ENCODE data around the gene FKBP2. TPM values are rescaled to one million over a fixed set of nuclear protein-coding genes. Genes with fewer than 3 reads are reported as not detected.

Gene FKBP2
- polyA plus RNA-seq, 4 donors: 76.2 to 109 (median 85.7) TPM

DNA sequence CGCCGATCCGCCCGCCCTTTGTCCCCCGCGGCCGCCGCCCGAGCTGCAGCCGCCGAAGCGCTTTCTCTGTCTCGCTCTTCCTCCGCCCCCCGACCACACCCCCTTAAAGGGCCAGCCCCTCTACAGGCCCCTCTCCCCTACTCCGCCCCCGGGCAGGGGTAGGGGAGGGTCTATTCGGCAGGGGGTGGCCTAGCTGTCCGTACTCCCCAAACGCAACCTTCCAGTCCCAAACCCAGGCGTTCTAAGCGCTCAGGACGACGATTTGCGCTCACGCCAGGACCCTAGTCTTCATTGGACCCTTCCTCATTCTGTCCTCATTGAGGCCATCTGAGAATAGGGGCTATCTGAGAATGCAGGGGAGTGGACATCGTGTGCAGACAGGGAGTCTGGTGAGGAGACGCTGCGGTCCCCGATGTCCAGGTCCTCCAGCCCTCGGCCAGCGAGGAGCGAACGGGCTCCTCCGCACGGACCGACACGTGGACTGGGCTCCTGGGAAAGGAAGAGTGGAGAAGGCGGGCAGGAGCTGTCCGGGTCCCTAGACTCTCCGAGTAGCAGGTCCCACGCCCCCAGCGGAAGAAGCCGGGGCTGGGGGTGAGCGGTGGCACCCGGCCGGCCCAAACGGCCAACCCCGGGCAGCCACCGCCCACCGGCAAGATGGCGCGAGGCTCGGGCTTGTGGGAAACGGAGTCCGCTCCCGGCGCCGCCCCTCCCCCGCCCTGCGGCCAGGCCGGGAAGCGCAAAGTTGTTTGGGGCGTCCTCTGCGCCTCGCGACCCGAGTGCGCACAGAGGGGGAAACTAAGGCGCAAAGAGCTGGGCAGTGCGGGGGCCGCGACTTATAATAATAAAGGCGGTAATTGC, 6.2 kb downstream of the FKBP2 start, which contains the start of gene PPP1R14B:
TSS of gene PPP1R14B (minus strand) at position 73 of the 858 bp plus-strand sequence. CDS start 270 bp downstream, outside the sequence.
- no peak for DNase-seq (ENCODE audit: low read depth in 4 of 4, low spot score in 3 of 4)

DNA sequence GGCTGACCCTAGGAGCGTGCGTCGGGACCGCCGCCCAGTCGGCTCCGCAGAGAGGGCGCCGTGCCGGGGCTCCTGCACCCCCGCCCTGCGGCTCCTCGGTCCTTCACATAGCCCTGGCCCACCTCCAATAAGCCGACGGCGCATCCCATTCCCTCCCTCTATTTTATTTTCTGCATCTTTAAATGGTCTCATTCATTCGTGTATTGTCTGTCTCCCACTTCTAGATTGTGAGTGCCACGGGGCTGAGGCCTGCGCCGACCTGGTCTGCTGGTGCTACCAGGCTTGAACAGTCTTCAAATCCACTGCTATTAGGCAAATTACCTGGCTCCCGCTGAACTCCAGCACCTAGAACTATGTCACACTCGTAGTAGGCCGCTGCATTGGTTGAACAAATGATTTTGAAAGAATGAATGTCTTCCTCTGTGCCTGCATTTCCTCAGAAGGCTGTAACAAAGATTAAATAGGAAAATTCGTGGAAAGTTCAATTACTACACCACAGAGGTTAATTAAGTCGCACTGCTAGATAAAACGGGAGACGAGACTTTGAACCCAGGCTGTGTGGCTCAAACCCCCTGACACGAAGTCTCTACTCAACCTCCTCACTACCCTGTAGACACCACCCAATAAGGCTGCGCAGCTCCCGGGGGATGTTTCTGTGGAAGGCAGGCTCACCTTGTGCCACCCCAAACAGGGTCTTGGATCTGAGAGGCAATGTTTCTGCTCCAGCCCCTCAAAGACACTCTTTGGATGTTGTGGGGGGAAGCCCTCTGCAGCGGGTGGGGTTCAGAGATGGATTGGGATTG, 7.0 kb downstream of the FKBP2 start:
- no peak for DNase-seq (ENCODE audit: low read depth in 4 of 4, low spot score in 3 of 4)

DNA sequence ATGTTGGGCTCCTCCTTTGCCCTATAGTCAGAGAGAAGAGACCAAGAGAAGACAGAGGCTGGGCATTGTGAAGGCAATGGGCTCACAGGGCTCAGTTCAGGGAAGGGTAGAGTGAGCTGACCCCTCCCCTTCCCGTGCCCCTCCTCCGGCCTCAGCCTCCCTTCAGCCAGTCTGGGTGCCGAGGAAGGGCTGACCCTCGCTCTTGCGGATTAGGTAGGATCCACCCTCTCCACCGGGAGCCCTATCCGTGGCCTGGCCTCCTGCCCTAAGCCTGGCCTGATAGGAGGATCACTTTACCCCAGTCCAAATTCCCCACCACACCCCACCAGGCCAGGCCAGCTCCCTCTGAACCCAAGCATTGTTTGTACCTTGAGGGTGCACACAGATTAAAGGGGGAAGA, 7.7 kb downstream of the FKBP2 start:
- no peak for DNase-seq (ENCODE audit: low read depth in 4 of 4, low spot score in 3 of 4)

DNA sequence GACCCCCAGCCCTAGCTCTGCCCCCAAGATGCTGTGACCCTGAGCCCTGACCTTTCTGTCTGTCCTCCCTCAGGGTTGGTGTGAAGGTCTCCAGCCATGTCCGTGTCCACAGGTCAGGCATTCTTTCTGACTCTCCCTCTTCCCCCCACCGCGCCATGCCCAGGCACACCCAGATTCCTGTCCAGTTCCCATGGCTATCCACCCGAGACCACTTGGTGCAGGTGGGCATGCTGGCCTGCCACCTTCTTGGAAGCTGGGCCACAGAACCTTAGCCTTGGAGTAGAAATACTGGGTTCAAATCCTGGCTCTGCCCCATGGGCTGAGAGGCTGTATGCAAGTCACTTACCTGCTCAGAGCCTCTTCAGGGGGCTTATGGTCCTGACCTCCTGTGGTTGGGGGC, 8.1 kb downstream of the FKBP2 start:
- DNase-seq (ENCODE audit: low read depth in 4 of 4, low spot score in 3 of 4): no peak

DNA sequence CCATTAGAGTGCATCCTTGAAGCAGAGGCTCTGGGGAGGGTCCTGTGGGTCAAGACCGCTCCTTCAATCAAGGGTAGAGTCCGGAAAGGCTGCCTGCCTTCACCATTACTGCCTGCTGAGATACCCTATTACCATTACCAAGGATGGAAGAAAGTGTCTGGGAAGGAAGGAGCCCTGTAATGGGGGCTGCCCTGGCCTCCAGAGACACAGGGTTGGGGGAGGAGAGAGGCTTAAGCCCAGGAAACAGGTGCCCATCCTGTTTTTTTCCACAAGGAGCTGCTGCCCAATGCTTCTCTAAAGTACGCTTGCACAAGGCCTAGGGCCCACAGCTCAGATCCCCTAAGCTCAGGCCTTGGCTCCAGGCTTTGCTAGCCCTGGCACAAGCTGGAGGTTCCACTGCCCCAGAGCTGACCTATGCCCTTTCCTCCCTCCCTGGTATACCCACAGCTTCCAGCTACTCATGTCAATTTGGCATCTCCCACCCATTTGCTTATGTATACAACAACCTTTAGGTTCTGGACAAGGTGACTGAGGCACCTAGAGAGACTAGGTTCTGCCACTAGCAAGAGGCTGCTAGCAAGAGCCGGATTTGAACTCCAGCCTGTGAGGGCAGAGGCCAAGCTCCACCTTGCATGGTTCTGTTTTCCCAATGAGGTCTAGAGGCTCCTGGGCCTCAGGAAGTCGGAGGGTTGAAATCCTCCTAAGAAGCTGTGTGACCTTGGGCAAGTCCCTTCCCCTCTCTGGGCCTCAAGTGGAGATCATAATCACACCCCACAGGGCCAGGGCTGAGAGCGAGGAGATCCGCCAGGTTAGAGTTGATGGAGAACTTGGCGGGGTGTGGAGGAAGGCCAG, 8.9 kb downstream of the FKBP2 start:
- no peak for DNase-seq (ENCODE audit: low read depth in 4 of 4, low spot score in 3 of 4)

DNA sequence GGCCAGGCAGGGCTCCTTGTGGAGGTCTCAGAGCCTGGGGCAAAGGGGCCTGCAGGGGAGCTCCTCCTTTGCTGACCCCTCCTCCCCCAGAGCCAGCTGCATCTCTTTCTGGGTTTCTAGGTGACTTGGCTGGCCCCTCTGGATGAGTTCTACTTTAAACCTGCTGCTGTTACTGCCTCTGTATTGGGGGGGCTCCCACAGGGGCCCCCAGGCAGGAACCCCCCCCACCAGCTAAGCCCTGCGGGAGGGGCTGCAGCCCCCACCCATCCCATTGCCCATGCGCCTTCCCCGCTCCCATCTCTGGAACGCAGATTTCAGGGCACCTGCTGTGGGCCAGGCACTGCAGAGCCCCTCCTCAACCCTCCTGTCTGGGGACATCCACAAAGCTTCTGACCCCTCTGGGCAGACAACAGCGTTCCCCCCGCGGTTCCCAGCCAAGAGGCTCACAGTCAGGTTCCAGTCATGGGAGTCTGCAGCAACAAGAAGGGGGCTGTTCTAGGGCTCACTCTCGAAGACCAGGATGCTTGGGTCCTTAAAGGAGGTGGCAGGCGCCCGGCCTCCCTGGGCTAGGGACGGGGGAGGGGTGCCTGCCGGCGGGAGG, 9.6 kb downstream of the FKBP2 start:
- DNase-seq (ENCODE audit: low read depth in 4 of 4, low spot score in 3 of 4): no peak

DNA sequence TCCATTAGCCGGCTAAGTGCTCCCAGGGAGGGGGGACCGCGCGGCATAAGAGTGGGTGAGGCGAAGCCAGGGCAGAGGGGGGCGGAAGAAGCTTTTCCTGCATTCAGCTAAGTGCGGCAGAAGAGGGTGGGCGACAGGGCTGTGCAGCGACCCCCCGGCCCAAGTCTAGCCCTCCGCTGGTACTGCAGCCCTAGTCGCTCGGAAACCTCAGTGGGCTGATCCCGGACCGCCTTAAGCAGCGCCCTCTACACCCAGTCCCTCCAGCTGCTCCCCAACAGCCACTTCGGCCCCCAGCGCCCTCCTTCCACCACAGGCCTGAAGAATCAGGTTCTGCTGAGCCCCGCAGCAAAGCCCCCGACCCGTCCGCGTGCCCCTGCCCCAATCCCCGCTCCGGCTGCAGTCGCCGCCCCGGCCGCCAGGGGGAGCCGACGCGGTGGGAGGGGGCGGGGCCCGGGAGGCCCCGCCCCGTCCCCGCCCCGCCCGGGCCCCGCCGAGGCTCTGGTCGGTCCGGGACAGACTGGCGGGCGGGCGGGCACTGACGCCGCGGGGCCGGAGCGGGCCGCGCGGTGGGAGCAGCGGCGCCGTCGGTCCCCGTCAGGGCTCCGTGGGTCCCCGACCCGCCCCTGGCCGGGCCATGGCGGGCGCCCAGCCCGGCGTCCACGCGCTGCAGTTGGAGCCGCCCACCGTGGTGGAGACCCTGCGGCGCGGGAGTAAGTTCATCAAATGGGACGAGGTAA, 10.3 kb downstream of the FKBP2 start, which contains the start of gene PLCB3:
TSS of gene PLCB3 (plus strand) at position 515 of the 737 bp plus-strand sequence. CDS start at position 635, 120 bp downstream.
- no peak for DNase-seq (ENCODE audit: low read depth in 4 of 4, low spot score in 3 of 4)

DNA sequence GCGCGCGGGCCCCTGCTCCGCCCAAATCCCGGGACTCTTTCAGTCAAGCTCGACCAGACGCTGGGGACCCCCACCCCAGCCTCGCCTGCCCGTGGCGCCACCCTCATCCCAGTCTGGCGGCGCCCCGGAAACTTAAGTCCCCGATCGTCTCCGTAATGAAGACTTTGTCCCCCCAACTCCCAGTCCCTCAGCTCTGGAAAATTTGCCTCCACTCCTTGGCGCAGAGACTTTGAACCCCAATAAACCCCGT, 10.8 kb downstream of the FKBP2 start:
- no peak for DNase-seq (ENCODE audit: low read depth in 4 of 4, low spot score in 3 of 4)

DNA sequence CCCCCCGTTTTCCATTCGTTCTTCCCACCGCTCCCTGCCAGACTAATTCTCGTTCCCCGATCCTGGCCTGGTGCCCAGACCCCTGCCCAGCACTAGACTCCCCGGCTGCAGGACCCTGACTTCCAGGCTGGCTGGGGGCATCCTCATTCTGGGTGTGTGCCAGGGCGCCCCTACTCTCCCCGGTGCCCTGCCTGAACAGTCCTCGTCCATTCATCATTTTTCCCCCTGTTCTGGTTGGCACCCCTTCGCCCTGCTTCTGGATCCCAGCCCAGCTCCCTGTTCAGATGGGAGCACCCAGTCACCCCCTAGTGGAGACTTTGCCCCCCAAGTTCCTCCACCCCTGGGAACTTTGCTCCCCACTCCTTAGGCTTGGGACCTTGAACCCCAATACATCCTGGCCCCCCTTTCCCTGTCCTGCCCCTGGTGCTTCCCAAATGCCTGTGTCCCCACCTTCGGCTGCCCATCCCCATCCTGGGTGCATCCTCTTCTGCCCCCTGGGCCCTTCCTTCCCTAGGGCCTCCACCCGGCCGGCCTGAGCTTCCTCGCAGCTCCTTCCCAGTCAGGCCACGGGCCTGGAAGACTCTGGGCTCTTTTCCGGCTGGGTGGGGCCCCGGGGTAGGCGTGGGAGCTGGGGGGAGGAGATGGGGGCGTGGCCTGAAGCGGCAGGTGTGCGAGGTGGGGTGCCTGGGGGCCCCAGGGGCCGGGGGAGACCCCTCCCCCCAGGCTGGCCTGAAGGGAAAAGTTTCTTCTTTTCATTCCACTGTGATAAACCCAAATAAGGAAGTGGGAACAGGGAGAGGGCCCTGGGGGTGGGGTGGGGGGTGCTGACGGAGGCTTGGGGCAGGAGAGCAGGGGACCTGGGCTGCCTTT, 11.3 kb downstream of the FKBP2 start:
- no peak for DNase-seq (ENCODE audit: low read depth in 4 of 4, low spot score in 3 of 4)

DNA sequence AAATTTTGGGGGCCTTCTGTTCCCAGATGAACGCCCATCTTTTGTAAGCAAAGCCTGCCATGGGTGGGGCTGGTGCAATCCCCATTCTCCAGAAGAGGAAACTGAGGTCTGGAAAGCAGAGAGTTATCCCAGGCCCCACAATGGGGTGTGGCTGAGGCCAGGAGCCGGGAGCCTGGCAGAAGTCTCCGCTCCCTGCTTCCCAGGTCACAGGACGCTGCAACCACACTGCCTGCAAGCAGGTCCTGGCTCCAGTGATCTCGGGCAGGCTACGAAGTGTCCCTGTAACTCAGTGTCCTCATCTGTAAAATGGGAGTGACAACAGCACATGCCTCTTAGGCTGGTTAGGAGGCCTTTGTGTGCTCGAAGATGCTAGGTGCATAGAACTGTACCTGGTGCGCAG, 12.1 kb downstream of the FKBP2 start:
- no peak for DNase-seq (ENCODE audit: low read depth in 4 of 4, low spot score in 3 of 4)

DNA sequence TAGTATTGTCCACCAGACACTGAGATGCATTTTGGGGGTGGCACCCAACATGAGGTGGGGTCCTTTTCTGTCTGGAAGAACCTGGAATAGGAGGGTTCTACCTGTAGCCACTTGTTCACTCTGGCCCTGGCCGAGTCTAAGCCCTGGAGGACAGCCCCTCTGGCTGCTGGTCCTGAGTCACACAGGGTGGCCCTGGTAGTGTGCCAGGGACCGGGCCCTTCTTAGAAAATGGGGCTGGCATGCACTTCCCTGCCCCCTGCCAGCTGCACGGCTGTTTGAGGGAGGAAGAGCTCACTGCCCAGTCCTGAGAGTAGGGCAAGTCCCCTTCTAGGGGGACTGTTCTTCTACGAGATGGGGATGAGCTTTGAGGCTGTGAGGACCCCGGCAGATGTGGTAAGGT, 12.6 kb downstream of the FKBP2 start:
- DNase-seq (ENCODE audit: low read depth in 4 of 4, low spot score in 3 of 4): no peak

DNA sequence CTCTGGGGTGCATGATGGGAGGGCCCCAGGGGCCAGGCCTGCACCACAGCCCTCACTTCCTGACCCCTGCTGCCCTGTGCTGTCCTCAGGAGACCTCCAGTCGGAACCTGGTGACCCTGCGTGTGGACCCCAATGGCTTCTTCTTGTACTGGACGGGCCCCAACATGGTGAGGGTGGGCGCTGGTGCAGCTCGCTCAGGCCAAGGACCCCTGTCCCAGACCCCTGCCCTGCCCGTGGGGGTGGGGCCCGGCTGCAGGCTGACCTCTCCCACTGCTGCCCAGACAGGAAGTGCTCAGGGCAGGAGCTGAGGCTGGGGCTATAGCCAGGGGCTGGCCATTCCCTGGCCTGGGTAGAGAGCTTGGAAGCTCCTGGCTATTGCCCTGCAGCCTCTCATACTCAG, 13.4 kb downstream of the FKBP2 start:
- DNase-seq (ENCODE audit: low read depth in 4 of 4, low spot score in 3 of 4): no peak

DNA sequence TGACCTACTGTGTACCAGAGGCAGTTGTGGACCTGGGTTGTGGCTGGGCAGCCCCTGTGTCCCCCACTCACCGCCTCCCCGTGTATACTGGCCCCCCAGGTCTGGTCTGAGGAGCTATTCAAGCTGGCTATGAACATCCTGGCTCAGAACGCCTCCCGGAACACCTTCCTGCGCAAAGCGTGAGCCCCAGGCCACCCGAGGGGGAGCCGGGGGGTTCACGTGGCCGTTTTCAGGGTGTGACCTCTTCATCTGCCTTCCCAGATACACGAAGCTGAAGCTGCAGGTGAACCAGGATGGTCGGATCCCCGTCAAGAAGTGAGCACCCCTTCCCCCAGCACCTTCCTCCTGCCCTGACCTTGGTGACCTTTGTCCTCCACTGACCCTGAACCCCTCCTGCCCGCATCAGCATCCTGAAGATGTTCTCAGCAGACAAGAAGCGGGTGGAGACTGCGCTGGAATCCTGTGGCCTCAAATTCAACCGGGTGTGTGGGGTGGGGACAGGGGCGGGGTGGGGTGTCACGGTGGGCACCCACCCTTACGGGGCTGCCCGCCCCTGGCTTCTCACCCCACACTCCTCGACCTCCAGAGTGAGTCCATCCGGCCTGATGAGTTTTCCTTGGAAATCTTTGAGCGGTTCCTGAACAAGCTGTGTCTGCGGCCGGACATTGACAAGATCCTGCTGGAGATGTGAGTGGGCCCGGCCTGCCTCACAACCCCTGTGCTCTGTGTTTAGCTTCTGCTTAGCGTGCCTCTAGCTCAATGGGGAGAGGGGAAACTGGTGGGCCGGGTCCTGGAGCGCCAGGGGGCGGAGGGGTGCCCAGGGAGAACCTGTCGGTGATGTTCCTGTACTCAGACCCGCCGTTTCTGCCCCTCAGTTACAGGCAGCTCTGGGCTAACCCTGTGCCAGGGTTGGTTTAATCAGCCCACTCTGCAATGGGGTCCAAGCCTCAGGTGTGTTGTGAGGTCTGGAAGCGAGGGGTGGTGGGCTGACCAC, 14.5 kb downstream of the FKBP2 start:
- no peak for DNase-seq (ENCODE audit: low read depth in 4 of 4, low spot score in 3 of 4)

DNA sequence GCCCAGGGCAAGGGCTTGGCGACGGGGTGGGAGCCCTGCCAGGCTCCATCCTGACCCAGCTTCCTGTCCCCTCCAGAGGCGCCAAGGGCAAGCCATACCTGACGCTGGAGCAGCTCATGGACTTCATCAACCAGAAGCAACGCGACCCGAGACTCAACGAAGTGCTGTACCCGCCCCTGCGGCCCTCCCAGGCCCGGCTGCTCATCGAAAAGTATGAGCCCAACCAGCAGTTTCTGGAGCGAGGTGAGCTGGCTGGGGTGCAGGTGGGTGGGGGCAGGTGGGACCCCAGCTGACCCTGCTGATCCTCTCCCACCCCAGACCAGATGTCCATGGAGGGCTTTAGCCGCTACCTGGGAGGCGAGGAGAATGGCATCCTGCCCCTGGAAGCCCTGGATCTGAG, 15.4 kb downstream of the FKBP2 start:
- DNase-seq (ENCODE audit: low read depth in 4 of 4, low spot score in 3 of 4): no peak

DNA sequence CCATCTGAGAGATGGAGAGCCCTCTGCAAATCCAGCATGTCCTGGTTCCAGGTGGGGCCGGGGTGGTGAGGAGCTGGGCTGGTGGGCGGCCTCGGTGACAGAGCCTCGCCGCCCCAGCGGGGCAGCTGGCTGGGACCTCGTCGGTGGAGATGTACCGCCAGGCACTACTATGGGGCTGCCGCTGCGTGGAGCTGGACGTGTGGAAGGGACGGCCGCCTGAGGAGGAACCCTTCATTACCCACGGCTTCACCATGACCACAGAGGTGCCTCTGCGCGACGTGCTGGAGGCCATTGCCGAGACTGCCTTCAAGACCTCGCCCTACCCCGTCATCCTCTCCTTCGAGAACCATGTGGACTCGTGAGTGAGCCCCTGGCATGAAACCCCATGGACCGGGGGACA, 17.5 kb downstream of the FKBP2 start:
- DNase-seq (ENCODE audit: low read depth in 4 of 4, low spot score in 3 of 4): no peak

DNA sequence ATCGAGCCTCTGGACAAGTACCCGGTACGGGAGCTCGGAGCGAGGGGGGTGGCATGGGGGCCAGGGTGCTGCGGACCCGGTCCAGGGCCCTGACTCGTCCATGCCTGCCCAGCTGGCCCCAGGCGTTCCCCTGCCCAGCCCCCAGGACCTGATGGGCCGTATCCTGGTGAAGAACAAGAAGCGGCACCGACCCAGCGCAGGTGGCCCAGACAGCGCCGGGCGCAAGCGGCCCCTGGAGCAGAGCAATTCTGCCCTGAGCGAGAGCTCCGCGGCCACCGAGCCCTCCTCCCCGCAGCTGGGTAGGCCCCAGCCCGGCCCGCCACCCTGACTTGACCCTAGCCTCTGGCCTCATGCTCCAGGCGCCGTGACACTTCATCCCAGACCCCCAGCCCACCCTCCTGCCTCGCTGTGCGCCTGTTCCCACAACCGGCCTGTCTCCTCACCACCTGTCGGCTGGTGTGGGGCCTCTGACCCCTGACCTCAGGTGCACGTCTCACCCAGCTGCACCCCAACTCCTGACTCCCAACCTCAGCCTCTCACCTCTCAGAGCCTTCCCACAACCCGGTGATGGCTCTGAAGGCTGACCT, 18.1 kb downstream of the FKBP2 start:
- DNase-seq (ENCODE audit: low read depth in 4 of 4, low spot score in 3 of 4): no peak

DNA sequence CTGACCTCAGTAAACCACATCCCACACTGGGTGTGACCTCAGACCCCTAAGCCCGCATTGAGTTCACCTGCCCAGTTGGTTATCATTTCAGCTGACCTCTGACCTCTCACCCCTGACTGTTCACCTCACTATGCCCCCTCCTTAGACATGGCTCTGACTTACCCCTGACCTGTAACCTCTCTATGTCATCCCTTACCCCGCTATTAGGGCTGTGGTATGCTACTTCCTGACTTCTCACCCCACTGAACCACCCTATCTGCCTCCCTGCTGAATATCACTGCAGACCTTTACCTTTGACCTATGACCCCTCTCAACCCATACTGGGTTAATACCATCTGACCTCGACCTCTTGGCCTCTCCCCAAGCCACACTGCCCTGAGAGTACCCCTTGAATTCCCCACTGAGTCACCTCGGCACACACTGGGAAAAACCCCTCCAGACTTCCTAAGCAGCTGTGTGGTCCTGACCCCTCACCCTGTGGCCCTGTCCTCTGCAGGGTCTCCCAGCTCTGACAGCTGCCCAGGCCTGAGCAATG, 18.7 kb downstream of the FKBP2 start:
- DNase-seq (ENCODE audit: low read depth in 4 of 4, low spot score in 3 of 4): no peak
